Measurements from ENCODE around the gene ZBED6. TPM values are rescaled to one million over a fixed set of nuclear protein-coding genes. Genes with fewer than 3 reads are reported as not detected.
A peak's percentile ranks its signal among the peaks of the same experiment; 100 is the strongest.

Gene ZBED6
- total RNA-seq, 3 donors from 2014 or later, result 22.7 to 37.8 (median 28.8) TPM

DNA sequence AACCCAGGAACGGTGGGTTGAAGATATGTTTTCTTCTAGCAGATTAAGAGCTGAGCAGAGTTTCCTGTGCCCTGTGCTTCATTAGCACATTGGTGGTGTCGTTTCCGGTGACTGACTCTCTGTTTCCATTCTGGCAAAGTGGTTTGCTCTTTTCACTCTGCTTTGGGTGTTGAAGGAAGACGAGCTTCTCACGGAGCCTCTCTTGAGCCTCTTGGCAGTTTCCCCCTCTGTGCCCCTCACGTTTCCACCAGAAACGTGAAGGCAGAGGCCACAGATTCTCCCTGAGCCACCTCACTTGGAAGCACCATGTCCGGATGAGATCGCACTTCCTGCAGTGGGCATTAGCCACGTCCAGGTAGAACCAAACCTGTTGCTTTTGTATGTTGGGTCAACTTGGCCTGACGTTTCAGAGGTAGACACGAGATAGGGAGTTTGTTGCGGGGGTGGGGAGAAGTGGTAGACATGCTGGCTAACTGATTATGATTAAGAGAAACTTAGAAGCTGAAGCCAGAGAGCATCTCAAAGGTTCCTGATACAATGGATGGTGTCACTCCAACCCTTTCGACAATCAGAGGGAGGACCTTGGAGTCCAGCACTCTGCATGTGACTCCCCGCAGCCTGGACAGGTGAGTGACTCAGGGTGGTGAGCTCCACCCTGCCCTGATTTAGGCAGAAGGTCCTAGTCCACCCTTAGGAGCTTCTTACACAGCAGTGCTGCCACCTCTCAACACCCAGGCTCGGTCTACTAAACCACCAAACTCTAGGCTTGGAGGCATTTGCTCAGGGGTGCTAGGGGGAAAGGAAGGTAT lies 30.2 kb upstream of the ZBED6 start, which contains the start of gene LAX1:
LAX1 (plus strand) TSS at position 155 of the 809 bp plus-strand sequence; CDS start at position 538, 383 bp downstream.
- no peak for DNase-seq (ENCODE audit: low spot score in 2 of 2)
- H3K4me1 ChIP-seq, result no peaks in the 10 kb centered on the region
- intact Hi-C loops (cut with DNase I; ENCODE audit: low total_unique reads), result no loop called here
- H3K27me3 ChIP-seq, result no peaks in the 10 kb centered on the region
- TF ChIP-seq POLR2A (IDR thresholded peaks at IDR 0.05), result no peak
- no peak for TF ChIP-seq POLR2AphosphoS5 (IDR thresholded peaks at IDR 0.05)
- TF ChIP-seq, protein P1, sequence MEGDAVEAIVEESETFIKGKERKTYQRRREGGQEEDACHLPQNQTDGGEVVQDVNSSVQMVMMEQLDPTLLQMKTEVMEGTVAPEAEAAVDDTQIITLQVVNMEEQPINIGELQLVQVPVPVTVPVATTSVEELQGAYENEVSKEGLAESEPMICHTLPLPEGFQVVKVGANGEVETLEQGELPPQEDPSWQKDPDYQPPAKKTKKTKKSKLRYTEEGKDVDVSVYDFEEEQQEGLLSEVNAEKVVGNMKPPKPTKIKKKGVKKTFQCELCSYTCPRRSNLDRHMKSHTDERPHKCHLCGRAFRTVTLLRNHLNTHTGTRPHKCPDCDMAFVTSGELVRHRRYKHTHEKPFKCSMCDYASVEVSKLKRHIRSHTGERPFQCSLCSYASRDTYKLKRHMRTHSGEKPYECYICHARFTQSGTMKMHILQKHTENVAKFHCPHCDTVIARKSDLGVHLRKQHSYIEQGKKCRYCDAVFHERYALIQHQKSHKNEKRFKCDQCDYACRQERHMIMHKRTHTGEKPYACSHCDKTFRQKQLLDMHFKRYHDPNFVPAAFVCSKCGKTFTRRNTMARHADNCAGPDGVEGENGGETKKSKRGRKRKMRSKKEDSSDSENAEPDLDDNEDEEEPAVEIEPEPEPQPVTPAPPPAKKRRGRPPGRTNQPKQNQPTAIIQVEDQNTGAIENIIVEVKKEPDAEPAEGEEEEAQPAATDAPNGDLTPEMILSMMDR (IDR thresholded peaks at IDR 0.05), result no peak
- peak within 1 kb of the TSS in 2 of 3 donors; percentile 20 to 22 for H3K4me3 ChIP-seq
- no peaks in the 10 kb centered on the region for H3K9me3 ChIP-seq
- peak within 1 kb of the TSS; percentile 23 to 25 for H3K27ac ChIP-seq
- no peaks in the 10 kb centered on the region for H3K36me3 ChIP-seq

DNA sequence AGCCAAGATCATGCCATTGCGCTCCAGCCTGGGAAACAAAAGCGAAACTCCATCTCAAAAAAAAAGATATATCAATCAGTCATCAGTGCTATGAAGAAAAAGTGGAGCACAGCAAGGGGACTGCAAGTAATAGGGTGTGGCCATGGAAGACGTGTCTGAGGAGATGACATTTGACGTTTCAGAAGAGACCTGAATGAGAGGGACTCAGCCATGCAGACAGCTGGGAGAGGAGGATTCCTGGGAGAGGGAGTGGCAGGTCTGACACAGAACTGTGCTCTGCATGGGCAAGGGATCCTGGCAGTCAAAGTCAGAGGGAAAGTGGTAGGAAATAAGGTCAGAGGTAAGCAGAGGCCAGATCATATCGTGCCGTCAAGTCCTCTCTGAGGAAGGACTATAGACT lies 27.2 kb upstream of the ZBED6 start:
- no peak for DNase-seq (ENCODE audit: low spot score in 2 of 2)
- intact Hi-C loops (cut with DNase I; ENCODE audit: low total_unique reads), result no loop called here

DNA sequence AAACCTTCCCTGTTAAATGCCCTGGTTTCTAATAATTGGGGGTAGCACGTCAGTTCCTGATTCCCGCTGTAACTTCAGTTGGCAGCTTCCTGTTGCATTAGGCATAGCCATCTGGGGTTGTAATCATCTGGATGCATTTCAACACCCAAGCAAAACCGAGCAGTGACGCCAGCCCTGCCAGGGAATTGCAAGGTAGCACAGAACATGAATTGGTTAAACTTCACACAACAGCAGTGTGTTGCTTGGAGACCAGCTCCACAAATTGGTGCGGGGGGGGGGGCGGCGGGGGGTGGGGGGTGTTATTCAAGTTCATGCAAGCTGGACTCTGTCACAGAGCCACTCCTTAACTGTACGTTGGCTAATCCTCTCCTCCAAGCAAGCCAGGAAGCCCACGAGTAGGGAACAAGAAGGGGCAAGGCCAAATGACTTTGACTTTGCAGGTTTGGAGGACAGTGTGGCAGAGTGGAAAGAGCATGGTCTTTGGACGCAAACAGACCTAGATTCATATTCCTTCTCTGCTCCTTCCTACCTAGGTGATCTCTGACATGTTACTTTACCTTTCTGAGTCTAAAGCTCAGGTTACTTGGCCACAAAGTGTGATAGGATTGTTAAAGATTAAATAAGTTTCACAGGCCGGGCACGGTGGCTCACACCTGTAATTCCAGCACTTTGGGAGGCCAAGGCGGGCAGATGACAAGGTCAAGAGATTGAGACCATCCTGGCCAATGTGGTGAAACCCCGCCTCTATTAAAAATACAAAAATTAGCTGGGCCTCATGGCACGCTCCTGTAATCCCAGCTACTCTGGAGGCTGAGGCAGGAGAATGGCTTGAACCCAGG lies 25.7 kb upstream of the ZBED6 start:
- no peaks in the 10 kb centered on the region for H3K4me1 ChIP-seq
- peak; percentile 62 to 63 for DNase-seq (ENCODE audit: low spot score in 2 of 2)
- H3K27ac ChIP-seq, result peak overlapping the region; percentile 29 to 64
- no peaks in the 10 kb centered on the region for H3K27me3 ChIP-seq
- intact Hi-C loops (cut with DNase I; ENCODE audit: low total_unique reads), result no loop called here
- peak overlapping the region in 2 of 3 donors; percentile 32 to 52 for H3K4me3 ChIP-seq
- no peaks in the 10 kb centered on the region for H3K36me3 ChIP-seq
- peak in 1 of 3 donors; percentile 50 for TF ChIP-seq POLR2AphosphoS5 (IDR thresholded peaks at IDR 0.05)
- no peak for TF ChIP-seq POLR2A (IDR thresholded peaks at IDR 0.05)
- no peaks in the 10 kb centered on the region for H3K9me3 ChIP-seq

More for the DNA sequence above, 27.2 kb upstream of the ZBED6 start:
- no peaks in the 10 kb centered on the region for H3K4me1 ChIP-seq
- TF ChIP-seq, protein P1 (IDR thresholded peaks at IDR 0.05), result no peak
- no peak for TF ChIP-seq POLR2AphosphoS5 (IDR thresholded peaks at IDR 0.05)
- no peak for TF ChIP-seq POLR2A (IDR thresholded peaks at IDR 0.05)
- no peak overlapping the region for H3K27ac ChIP-seq
- no peaks in the 10 kb centered on the region for H3K27me3 ChIP-seq
- H3K36me3 ChIP-seq, result no peaks in the 10 kb centered on the region
- no peaks in the 10 kb centered on the region for H3K9me3 ChIP-seq
- H3K4me3 ChIP-seq, result no peak overlapping the region

DNA sequence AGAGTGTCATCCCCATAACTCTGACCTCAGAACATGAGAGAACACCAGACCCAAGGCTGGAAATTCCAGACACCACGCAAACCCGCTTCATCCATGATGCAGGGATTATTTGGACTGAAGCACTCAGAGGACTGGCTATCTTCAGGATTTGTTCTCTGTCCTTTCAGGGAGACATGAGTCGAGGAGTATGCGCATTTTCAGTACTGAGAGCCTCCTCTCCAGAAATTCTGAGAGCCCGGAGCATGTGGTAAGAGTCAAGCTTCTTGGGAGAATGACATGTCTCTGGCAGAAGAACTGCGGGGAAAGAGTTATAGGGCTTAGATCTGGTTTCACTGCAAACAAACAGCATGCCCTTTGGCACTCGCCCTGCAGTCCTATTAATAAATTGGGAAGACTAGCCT lies 23.5 kb upstream of the ZBED6 start:
- no peak overlapping the region for H3K4me3 ChIP-seq
- no peak overlapping the region for H3K27ac ChIP-seq
- no peaks in the 10 kb centered on the region for H3K36me3 ChIP-seq
- DNase-seq (ENCODE audit: low spot score in 2 of 2), result no peak
- H3K27me3 ChIP-seq, result no peaks in the 10 kb centered on the region
- H3K4me1 ChIP-seq, result no peaks in the 10 kb centered on the region
- H3K9me3 ChIP-seq, result no peaks in the 10 kb centered on the region
- intact Hi-C loops (cut with DNase I; ENCODE audit: low total_unique reads), result no loop called here
- TF ChIP-seq POLR2A (IDR thresholded peaks at IDR 0.05), result no peak
- TF ChIP-seq, protein P1 (IDR thresholded peaks at IDR 0.05), result no peak
- no peak for TF ChIP-seq POLR2AphosphoS5 (IDR thresholded peaks at IDR 0.05)

DNA sequence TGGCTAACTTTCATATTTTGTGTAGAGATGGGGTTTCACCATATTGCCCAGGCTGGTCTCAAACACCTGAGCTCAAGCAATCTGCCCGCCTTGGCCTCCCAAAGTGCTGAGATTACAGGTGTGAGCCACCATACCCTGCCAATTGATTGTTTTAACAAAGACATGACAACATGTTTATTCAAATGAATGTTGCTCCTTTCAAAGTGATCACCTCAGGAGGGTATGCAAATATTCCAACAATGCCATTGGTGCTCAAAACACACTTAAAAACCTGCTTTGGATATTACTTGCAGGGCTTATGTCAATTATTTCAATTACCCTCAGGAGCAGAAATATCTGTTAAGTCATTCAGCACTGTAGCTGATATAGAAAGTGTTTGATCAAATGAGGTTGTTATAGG lies 22.6 kb upstream of the ZBED6 start:
- TF ChIP-seq, protein P1 (IDR thresholded peaks at IDR 0.05), result no peak
- TF ChIP-seq POLR2AphosphoS5 (IDR thresholded peaks at IDR 0.05) (no peak), POLR2A (IDR thresholded peaks at IDR 0.05) (no peak)
- Histone ChIP-seq H3K9me3 (no peaks in the 10 kb centered on the region), H3K27me3 (no peaks in the 10 kb centered on the region), H3K36me3 (no peaks in the 10 kb centered on the region), H3K4me1 (no peaks in the 10 kb centered on the region), H3K27ac (no peak overlapping the region), H3K4me3 (no peak overlapping the region)
- no peak for DNase-seq (ENCODE audit: low spot score in 2 of 2)
- intact Hi-C loops (cut with DNase I; ENCODE audit: low total_unique reads), result no loop called here
